Neural cell (in vitro differentiated cells): Measurements from ENCODE around the gene VWA5B1.

ENCODE experiments used
- CTCF ChIP-seq: fragments of 450-650 bp; IDR thresholded peaks from 2 replicates; pipeline ENCODE4 v1.5.1; 2014; ENCODE audit warnings: antibody characterized with exemption, mild to moderate bottlenecking, moderate library complexity; ENCODE audit not compliant: poor library complexity, severe bottlenecking
- EP300 ChIP-seq: fragments of 450-650 bp; conservative IDR thresholded peaks from 2 replicates; pipeline ENCODE4 v1.6.1; 2014; ENCODE audit warnings: antibody characterized with exemption, mild to moderate bottlenecking, moderate library complexity; ENCODE audit not compliant: poor library complexity, severe bottlenecking
- EZH2 ChIP-seq: fragments of 200-600, 300-800 bp; shearing (Covaris generic), sonication (generic); IDR thresholded peaks from 2 replicates; pipeline ENCODE4 v1.6.1; 2014; ENCODE audit warnings: antibody characterized with exemption, low read length, borderline replicate concordance, mild to moderate bottlenecking; ENCODE audit not compliant: insufficient read depth, poor library complexity, severe bottlenecking
- POLR2AphosphoS5 ChIP-seq: IDR thresholded peaks from 2 replicates; pipeline ENCODE4 v1.6.1; 2012
- RAD21 ChIP-seq: fragments of 450-650 bp; conservative IDR thresholded peaks from 2 replicates; pipeline ENCODE4 v1.6.1; 2014; ENCODE audit warnings: antibody characterized with exemption, mild to moderate bottlenecking, moderate library complexity
- SMC3 ChIP-seq: fragments of 450-650 bp; conservative IDR thresholded peaks from 2 replicates; pipeline ENCODE4 v1.6.1; 2014; ENCODE audit warnings: antibody characterized with exemption, mild to moderate bottlenecking, moderate library complexity; ENCODE audit not compliant: poor library complexity
- TAF1 ChIP-seq: IDR thresholded peaks from 2 replicates; pipeline ENCODE4 v1.6.1; 2012; ENCODE audit warnings: low read depth

GRCh38 chr1:20324704-20325406 is 34.2 kb downstream of the VWA5B1 start:
- no peak for TF ChIP-seq CTCF
- no peak for TF ChIP-seq SMC3
- TF ChIP-seq POLR2AphosphoS5 = no peak
- TF ChIP-seq EP300 = no peak
- TF ChIP-seq EZH2 = no peak
- TF ChIP-seq RAD21 = no peak
- no peak for TF ChIP-seq TAF1
